Subcutaneous adipose tissue (tissue), 4 donors: ENCODE measurements around the gene CDC42EP4. TPM values are rescaled to one million over a fixed set of nuclear protein-coding genes. Genes with fewer than 3 reads are reported as not detected.

Experiments used
- total RNA-seq, 4 donors: library from RNA; depleted of rRNA; stranded (reverse); fragments of >200 nt; gene quantifications; one replicate each; pipeline ENCODE4 v1.1.0, GENCODE V29; 2016
- TF ChIP-seq, protein P1 (sequence below): fragments of 450-650 bp; IDR thresholded peaks from one replicate; pipeline ENCODE4 v1.5.1; 2016; ENCODE audit warnings: low read depth, mild to moderate bottlenecking, control low read depth, antibody characterized with exemption, moderate library complexity

Gene CDC42EP4
- total RNA-seq, 4 donors from 2014 or later: 39.9 to 200 (median 75.4) TPM

DNA sequence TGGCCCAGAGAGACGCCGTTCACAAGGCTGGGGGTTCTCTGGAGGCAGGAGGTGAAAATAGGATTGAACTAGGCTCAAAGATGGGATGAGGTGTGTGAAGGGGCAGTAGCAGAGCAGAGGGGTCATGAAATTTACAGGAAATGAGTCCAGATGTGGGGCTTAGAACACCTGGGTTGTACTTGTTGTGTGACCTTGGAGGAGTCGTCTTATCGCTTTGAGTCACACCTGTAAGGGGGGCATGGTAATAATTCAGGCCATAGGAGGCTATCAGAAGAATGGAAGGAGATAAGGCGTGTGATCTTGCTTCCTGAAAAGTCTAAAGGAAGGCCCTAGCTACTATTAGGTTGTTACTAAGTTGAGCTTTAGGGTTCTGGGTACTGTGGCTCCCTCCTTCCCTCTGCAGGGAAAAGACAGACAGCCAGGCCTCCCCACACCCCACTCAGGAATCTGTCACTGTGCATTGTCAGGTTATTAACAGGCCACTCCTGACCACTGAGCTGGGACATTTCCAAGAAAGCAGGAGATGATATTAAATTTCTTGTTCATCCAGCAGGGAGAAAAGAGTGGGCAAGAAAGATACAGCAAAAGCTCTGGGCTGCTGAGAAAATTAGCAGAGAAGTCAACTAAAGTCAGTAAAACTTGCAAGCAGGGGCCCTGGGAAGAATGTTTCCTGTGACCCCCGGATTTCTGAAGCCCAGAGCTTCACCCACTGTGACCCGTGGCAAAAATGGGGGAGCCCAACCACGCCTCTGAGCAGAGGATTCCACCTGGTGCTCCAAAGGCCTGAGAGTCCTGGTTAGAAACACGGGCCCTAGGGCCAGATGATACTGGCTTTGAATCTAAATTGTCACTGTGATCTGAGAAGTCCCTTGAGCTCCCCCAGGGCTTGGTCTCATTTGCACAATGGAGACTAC lies 6.0 kb upstream of the CDC42EP4 start:
- TF ChIP-seq, protein P1, sequence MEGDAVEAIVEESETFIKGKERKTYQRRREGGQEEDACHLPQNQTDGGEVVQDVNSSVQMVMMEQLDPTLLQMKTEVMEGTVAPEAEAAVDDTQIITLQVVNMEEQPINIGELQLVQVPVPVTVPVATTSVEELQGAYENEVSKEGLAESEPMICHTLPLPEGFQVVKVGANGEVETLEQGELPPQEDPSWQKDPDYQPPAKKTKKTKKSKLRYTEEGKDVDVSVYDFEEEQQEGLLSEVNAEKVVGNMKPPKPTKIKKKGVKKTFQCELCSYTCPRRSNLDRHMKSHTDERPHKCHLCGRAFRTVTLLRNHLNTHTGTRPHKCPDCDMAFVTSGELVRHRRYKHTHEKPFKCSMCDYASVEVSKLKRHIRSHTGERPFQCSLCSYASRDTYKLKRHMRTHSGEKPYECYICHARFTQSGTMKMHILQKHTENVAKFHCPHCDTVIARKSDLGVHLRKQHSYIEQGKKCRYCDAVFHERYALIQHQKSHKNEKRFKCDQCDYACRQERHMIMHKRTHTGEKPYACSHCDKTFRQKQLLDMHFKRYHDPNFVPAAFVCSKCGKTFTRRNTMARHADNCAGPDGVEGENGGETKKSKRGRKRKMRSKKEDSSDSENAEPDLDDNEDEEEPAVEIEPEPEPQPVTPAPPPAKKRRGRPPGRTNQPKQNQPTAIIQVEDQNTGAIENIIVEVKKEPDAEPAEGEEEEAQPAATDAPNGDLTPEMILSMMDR: no peak

- TF ChIP-seq, protein P1: no peak
These were observed 5.2 kb upstream of the CDC42EP4 start for GRCh38 chr17:73316919-73317505.

- TF ChIP-seq, protein P1: no peak
These were observed 3.7 kb upstream of the CDC42EP4 start for GRCh38 chr17:73315471-73315870.

- TF ChIP-seq, protein P1: no peak
These were observed 1.8 kb upstream of the CDC42EP4 start for GRCh38 chr17:73313526-73314127.

DNA sequence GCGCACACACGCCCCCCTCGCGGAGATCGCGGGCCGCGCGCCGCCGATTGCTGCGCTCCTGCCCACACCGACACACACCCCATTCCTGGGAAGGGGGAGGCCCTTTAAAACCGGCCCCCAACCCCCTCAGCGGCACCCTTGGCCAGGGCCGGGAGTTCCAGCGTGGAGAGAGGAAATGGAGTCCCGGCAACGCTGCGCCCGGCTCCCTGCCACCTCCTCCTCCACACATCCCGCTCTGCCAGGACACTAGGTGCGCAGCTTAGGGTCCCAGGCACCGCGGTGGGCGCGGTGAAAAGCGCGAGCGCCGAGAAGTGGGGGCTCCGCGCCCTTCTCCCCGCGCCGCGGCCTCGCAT lies 397 bp downstream of the CDC42EP4 start:
- TF ChIP-seq, protein P1: no peak

DNA sequence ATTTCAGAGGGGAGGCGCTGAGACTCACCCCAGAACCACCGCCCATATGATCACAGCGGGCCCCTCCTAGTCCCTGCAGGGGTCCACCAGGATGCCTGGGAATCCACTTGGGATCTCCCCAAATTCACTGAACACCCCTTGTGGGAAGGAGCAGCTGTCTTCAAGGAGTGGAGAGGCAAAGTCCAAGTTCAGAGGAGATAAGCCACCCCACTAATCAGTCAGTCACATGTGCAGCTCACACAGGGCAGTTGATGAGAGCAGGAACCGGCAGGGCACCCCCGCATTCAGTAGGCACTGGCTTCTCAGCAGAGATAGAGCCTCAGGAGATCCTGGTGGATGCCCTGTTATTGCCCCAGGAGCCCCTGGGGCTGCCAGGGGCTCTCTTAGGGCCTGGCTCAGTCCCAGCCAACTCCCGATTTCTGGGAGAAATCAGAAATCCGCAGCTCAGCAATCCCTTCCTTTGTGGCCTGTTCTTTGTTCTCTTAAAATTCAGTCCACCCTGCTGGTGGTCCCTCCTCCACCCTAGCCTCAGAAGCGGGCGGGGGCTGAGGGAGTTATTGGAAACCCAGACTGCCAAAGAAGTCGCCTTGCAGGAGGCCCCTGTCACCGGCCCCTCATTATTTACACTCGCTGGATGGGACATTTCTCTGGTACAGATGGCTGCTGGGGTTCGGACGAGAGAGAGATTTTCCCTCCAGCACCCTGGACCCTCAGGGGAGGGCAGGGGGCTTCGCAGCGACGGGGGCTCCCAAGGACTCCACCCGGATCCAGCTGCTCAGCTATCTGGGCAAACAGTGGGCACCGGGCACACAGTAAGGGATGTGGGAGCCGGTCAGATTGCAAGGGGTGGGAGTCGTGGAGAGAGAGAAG lies 1.8 kb downstream of the CDC42EP4 start:
- TF ChIP-seq, protein P1: no peak
